ENCODE measurements around the gene MBD3L5.

GRCh38 chr19:7000333-7000732 lies 30.0 kb upstream of the MBD3L5 start:
- no peak for TF ChIP-seq CTCF (IDR thresholded peaks at IDR 0.05; ENCODE audit: extremely low read depth in 1 of 2, insufficient read depth in 1 of 2, low read depth in 1 of 2, low read length in 2 of 2)
- no peak for TF ChIP-seq EZH2 (IDR thresholded peaks at IDR 0.05; ENCODE audit: borderline replicate concordance, low read depth, low read length, severe bottlenecking)
- no peak for TF ChIP-seq POLR2A (IDR thresholded peaks at IDR 0.05; ENCODE audit: low read depth, low read length)

Data from endothelial cell of umbilical vein (primary cell).